ENCODE results near the gene KIF3B.
"Not testable (repeated sequence)": the region's sequence is repeated elsewhere in the genome, so short reads cannot be mapped to it uniquely, and the experiment has no call there.

The KIF3B gene

DNA sequence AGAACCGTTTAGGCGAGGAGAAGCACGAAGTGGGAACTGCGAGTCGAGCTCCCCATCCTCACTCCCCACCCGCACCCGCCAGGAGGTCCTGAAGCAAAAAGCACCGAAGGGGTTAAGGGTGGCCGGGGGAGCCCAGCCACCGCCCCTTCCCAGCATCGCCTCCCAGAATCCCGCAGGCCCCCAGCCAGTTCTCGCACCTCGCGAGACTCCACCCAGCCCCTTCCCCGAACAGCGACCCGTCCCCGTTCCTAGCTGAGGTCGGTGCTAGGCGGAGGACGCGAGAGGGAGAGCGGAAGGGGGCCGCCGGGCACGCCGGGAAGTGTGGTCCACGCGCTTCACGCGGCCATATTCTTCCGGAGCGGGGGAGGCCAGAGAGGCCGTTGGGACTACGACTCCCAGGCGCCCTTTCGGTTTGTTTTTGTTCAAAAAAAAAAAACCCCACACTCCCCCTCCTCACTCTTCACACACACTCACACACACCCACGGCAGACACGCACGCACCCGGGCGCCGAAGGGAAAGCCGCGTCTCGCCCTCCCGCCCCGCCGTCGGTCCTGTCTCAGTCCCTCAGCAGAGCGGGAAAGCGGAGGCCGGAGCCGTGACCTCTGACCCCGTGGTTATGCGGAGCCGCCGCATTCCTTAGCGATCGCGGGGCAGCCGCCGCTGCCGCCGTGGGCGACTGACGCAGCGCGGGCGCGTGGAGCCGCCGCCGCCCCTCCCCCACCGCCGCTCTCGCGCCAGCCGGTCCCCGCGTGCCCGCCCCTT is 80.6 kb downstream of the KIF3B start, which contains the start of gene ASXL1:
TSS of gene ASXL1 (plus strand) at position 463 of the 763 bp plus-strand sequence. CDS start 445 bp downstream, outside the sequence.
- DNase-seq, result peak; percentile 99

DNA sequence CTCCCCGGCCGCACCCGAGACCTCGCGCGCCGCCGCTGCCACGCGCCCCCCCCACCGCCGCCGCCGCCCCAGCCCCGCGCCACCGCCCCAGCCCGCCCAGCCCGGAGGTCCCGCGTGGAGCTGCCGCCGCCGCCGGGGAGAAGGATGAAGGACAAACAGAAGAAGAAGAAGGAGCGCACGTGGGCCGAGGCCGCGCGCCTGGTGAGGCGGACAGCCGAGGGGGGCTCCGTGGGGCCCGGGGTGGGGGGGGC is 81.1 kb downstream of the KIF3B start:
- no peak for DNase-seq

DNA sequence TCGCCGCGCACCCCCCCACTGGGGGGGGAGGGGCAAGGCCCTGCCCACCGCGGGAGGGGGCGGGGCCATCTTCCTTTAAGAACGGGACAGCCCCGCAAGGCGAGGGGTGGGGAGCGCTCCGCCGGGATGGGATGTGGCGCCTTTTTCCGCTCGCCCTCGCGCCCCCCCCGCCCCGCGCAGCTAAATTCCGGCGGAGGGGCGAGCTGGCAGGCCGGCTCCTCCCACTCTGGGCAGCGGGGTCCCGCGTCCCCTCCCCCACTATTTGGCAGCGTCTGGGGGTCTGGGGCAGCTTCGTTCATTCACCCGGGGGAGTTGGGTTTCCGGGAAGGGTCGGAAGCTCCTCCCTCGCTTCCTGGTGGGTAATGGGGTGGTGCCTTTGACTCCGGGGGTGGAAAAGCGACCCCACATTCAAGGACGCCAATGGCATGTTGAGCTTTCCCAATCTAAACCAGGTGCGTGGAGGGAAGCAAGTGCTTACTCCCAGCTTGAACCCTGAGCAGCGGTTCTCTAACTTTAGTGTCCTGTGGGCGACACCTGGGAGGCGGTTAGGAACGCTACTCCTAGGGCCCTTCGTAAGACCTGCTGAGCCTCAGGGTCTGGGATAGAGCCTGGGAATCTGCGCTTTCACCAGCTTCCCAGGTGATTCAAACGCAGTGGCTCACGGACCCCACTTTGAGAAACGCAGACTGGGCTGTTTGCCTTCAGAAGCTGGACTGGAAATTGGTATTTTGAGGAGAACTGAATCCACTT is 81.6 kb downstream of the KIF3B start:
- peak; percentile 88 for DNase-seq

DNA sequence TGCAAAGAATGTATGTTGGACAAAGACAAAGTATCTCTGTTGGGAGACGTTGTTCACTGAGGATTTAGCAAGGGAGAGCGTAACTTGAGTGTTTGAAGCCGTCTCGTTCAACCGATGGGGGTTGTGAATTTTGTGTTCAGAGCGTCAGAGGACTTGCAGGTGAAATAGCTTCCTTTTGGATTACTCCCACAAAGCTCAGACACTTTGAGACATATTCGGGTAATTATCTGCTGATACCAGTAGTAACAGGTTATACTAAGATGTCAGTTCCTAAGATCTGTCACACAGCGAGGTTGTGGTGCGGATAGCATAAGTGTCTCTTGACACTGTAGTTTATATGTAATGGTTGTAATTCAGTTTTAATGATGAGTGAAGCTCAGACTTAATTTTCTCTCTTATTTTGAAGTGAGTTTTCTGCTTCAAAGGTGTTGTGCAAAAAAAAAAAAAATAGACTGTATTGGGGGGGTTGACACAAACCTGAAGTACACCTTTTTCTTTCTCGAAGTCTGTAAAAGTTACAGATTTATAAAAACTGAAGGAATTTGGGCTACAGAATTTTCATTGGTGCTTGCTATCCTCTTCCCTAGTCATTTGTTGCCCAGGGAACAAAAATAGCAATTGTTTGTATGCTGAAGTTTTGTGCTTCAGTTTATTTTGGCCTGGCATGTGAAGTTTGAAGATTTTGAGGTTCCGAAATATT is 82.3 kb downstream of the KIF3B start:
- DNase-seq, result peak; percentile 24

DNA sequence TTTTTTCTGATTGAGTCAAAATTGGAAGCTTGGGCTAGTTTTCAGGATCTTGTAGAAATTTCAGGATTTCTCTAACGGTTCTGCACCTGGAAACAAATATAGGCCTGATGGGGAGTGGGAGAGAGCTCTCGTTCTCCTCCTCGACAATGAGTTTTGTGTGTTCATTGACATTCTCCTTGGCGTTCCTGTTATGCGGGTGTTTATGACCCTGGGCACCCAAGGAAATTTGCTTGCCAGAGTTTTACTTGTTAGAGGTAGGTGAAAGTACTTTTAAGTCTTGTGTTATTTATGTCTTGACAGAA is 82.8 kb downstream of the KIF3B start:
- no peak for DNase-seq

DNA sequence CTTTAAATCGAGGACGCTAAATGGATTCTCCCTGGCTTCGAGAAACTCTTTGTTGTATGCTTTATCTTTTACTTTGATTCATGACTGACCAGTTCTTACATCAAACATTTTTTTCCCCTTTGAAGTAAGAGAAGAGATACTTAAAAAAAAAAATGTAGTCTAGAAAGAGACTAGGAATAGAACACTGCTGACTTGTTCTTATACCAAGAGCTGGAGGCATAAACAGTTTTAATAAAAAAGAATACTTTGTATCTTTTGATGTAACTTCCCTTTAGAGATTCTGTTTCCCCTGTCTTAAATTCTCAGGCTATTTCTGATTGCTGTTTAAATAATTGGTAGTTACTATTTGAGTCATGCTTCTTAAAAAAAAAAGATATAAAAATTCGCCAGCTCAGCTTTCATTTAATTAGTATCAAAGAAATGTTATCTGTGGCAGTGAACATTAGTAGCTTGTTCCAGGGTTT is 85.5 kb downstream of the KIF3B start:
- no peak for DNase-seq

DNA sequence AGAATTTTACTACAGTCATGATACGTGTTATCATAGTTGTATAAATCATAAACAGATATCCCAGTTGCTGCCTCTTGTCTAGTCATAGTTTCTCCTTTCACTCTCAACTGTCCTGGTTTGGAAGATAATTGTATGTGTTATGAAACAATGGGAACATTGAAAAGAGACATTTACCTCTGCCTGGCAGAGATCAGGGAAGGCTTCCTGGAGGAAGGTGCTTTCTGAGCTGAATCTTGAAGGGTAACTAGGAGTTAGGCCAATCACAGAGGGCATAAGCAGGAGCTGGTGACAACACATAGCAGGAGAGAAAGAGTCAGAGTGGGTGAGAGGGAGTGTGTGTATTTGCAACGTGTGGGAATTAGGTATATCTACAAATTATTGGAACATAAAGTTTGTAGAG is 86.0 kb downstream of the KIF3B start:
- no peak for DNase-seq

DNA sequence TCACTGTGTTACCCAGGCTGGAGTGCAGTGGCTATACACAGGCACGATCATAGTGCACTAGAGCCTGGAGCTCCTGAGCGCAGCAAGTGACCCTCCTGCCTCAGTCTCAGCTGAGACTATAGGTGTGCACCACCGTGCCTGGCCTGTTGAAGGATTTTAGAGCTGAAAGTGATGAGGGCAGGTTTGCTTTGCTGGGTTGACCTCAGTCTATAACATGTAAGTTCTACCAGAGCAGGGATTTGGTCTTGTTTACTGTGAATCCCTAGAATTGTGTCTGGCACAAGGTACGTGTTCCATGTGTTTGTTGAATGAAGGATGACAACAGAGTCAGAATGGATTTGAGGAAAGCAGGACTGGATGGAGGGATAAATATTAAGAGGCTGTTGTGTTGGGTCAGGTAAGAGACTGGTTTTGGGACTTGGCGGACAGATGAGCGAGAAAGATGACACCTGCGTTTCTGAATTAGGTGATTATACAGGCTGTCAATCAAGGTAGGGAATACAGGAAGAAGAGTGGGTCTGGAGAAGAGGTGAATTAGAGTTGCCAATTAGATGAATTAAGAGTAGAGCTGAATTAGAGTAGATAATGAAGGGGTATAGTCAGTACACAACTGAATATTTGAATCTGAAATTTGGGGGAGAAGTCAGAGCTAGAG is 87.2 kb downstream of the KIF3B start:
- no peak for DNase-seq

DNA sequence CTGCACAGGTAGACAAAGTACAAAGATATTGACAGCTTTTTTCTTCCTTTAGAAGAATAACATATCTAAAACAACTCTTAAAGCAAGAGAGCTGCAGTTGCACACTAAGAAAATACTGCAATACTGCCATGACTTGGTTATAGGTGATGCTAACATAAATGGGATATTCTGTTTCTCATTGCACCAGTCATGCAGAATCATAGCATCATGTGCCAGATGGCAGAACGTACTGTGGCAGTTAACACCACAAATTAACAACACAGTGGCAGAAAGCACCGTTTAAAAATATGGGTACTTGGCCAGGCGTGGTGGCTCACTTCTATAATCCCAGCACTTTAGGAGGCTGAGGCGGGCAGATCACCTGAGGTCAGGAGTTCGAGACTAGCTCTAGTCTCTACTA is 88.1 kb downstream of the KIF3B start:
- DNase-seq, result peak; percentile 18

DNA sequence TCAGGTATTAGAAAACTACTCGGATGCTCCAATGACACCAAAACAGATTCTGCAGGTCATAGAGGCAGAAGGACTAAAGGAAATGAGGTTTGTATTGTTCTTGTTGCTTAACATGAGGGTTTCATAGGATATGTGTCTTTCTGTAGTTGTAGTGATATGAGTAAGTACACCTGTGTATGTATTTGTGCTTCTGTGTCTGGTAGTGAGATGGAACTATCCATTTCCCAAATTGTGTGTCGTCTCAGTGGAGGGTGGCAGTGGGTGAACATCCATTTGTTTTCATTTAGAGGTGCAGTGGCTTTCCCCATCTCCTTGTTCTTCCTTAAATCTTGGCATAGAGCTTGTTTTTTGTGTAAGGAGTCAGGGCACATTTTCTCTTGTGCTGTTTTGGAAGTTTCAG is 88.9 kb downstream of the KIF3B start:
- DNase-seq, result no peak

DNA sequence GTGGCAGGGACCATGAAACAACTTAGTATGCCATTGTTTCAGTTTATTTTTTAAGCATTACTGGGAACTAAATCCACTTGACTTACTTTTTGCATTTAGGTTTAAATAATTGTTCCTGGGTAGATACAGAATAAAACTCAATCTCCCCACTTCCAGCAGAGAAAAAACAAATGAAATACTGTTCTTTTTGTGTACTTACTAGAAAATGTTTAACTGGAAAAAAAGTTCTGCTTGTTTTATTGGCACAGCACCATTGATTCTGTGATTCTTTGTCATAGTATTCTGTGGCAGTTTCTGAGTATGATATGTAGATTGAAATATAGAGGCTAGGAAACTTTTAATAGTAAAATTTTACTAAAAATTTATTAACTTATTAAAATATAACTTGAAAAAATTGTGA is 90.9 kb downstream of the KIF3B start:
- no peak for DNase-seq

DNA sequence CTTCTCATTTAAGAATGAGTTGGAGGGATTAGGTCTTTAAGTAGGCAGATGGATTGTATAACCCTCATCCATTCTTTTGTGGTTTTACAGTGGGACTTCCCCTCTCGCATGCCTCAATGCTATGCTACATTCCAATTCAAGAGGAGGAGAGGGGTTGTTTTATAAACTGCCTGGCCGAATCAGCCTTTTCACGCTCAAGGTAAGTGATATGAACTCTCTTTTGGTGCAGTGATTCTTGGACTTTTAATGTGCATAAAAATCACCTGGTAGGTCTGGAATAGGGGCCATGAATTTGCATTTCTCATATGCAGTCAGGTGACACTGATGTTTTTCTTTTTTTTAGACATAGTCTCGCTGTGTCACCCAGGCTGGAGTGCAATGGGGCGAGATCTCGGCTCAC is 91.5 kb downstream of the KIF3B start:
- no peak for DNase-seq

DNA sequence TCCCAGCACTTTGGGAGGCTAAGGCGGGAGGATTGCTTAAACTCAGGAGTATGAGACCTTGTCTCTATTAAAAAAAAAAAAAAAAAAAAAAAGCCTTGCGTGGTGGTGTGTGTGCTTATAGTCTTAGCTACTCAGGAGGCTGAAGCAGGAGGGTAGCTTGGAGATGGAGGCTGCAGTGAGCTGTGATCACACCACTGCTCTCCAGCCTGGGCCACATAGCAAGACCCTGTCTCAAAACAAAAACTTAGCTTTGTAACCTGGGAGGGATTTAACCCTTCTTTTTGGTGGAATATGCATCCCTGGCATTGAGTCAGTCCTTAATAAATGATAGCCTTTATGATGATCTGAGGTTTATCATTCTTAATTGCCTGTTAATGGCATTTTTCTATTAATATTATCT is 93.4 kb downstream of the KIF3B start:
- DNase-seq, result no peak

DNA sequence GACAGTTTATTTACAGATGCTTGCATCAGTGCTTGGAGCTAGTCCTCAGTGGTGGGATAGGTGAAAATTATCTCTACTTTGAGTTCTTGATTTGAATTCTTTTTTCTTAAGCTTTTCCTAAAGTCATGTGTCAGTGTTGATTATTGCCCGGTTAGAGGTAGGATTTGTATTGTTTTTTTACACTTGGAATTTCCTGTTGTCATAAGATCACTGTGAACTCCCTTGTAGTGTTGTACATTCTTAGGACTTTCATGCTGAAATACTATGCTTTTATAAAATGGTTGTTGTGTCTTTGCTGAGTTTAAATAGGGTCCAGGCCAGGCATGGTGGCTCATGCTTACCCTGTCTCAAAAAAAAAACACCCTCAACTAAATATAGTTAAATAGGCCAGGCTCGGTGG is 101.0 kb downstream of the KIF3B start:
- DNase-seq, result no peak

DNA sequence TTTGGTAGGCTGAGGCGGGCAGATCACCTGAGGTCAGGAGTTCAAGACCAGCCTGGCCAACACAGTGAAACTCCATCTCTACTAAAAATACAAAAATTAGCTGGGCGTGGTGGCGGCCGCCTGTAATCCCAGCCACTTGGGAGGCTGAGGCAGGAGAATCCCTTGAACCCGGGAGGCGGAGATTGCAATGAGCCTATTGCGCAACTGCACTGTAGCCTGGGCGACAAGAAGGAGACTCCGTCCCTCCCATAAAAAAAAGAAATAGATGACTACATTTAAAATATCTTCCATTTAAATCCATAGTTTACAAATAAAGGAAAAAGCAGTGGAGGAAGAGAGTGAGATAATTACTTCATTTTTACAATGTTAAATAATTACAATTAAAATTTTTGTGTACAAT is 102.6 kb downstream of the KIF3B start:
- not testable (repeated sequence) for DNase-seq

DNA sequence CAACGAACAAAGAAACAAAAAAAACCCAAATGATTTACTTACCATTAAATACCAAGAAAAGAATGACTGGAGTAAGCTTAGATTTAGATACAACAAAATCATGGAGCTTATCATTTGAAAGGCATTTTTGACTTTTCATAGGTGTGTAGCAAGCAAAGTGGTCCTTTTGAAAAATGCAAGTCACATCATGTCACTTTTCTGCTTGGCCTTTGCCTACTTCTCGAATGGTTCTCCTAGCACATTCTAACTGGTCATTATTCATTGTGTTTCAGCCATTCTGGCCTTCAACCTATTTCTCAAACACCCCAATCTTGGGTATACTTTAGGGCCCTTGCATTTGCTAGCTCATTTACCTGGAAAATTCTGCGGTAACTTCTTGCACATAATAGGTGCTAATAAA is 103.3 kb downstream of the KIF3B start:
- no peak for DNase-seq

DNA sequence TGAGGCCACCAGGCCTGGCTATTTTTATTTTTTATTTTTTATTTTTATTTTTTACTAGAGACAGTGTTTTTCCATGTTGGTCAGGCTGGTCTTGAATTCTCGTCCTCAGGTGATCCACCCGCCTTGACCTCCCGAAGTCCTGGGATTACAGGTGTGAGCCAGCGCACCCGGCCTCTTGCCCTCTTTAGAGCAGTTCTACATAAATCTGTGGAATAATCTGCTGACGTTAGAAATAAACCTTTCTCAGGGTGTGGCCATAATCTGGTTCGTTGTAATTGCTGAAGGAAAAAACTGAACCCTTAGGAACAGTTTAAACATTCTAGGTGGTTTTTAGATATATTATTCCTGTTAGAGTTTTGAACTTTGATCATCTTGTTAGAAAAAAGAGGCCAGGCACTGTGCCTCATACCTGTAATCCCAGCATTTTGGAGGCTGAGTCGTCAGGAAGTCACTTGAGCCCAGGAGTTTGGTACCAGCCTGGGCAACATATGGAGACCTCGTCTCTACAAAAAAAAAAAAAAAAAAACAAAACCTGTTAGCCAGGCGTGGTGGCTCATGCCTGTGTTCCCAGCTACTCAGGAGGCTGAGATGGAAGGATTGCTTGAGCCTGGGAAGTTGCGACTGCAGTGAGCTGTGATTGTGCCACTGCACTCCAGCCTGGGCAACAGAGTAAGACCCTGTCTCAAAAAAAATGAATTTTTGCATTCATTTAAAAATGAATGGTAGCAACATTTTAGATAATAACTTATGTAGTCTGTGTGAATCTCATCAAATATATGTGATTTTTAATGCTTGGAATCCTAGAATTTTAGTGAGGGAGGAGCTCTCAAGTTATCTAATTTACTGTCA is 104.9 kb downstream of the KIF3B start:
- no peak for DNase-seq

DNA sequence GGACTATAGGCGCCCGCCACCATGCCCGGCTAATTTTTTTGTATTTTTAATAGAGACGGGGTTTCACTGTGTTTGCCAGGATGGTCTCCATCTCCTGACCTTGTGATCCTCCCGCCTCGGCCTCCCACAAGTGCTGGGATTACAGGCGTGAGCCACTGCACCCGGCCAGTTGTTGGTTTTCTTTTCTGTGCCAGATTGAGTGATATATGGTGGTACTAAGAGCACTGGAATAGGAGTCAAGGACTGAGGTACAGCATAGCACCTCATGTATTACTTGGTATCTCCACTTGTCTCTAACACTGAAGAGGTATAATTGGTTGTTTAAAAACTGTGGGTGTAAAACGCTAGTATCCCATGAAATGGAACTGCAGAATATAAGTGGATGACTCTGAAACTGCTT is 106.0 kb downstream of the KIF3B start:
- DNase-seq, result not testable (repeated sequence)

Data from eye (tissue), 1 donor.